Heart left ventricle (tissue), 13 donors: ENCODE data around the gene EMID1.

Experiments used
- CTCF ChIP-seq, 12 donors: fragments of 200-600 bp; sonication (generic) in 4 of 12; IDR thresholded peaks; one replicate each; pipeline versions ENCODE4 v1.5.0 to v1.8.0; 2018 to 2022; ENCODE audit warnings: antibody characterized with exemption in 12 of 12, mild to moderate bottlenecking in 5 of 12
- POLR2A ChIP-seq, 2 donors: fragments of 450-650 bp; IDR thresholded peaks; one replicate each; pipeline ENCODE4 v1.6.1; 2017; ENCODE audit warnings: antibody characterized with exemption in 2 of 2, mild to moderate bottlenecking in 2 of 2, moderate library complexity in 2 of 2
- donor health status: ischemic (EF 13 %, LVEDD 7.1; RV severe dilation, severe dysfunction).
- donor health status: DM: no; HTN: yes; CAD: no.
- donor health status: DM: no; HTN: no; CAD: no.
- donor health status: ischemic (EF 25% LVEDD 6.9; RV normal size, moderate dysfunction).
- donor health status: ischemic (EF 25% LVEDD 5.7; RV mildly dilated, moderate dysfunction).
- donor health status: ischemic (EF 35%, LVEDD 5.7; RV mildly dilated, moderate dysfunction).
- donor health status: nonischemic (EF 11% LVEDD 7.7; RV severe dilation, severe dysfunction).
- donor health status: DM: yes; HTN: yes; CAD: no.
- donor health status: PGD.
- donor health status: ischemic (EF 29% LVEDD 5.4; RV normal size, mild dysfunction).
- donor health status: nonischemic (EF 23%, LVEDD 6.1; RV moderate dilation, normal function).

GRCh38 chr22:29245626-29246385, 40.1 kb downstream of the EMID1 start:
- TF ChIP-seq CTCF (IDR thresholded peaks at IDR 0.05), result peak; percentile 86 to 99 (median 97)
- TF ChIP-seq POLR2A (IDR thresholded peaks at IDR 0.05), result no peak
